ENCODE measurements around the gene TSC22D1.

Gene TSC22D1

GRCh38 chr13:44400736-44401135 lies 175.4 kb downstream of the TSC22D1 start:
- no peak for DNase-seq

DNA sequence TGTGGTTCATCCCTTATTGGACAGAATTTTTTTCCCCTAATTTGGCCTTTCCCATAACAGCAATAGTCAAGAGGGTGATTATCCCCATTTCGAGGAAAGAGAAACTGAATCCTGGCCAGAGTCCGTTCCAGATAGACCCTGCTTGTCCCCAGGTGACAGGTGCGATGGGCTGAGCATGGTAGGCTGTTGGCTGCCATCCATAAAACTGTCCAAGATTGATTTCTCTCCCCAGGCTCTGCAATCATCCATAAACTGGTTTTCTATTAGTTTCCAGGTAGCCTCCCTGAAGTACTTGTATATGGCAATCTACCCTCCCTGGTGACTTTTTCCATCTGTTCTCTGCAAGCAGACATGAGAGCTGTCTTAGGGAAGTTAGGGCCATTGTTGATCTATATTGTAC lies 177.1 kb downstream of the TSC22D1 start:
- no peak for DNase-seq

GRCh38 chr13:44398606-44399005 lies 177.5 kb downstream of the TSC22D1 start:
- no peak for DNase-seq

DNA sequence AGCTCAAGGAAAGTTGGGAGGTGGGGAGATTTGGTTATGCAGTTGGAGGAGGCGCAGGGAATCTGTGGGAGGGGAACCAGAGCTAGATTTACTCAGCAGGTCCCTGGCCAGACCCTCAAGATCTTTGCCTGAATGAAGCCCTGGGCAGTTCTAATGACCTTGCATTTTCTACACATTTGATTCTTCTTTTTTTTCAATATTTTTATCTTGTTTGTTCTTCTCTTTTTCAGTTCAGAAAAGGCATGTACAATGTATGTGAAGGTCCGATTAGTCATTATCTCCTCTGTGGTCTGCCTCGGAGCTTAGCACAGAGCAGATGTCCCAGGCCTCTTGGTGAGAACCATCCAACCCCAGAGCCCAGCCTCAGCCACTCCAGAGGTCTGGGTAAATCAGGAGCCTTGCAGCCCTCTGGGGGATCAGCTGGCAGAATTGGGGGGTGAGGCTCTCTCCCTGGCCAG lies 178.3 kb downstream of the TSC22D1 start:
- no peak for DNase-seq

DNA sequence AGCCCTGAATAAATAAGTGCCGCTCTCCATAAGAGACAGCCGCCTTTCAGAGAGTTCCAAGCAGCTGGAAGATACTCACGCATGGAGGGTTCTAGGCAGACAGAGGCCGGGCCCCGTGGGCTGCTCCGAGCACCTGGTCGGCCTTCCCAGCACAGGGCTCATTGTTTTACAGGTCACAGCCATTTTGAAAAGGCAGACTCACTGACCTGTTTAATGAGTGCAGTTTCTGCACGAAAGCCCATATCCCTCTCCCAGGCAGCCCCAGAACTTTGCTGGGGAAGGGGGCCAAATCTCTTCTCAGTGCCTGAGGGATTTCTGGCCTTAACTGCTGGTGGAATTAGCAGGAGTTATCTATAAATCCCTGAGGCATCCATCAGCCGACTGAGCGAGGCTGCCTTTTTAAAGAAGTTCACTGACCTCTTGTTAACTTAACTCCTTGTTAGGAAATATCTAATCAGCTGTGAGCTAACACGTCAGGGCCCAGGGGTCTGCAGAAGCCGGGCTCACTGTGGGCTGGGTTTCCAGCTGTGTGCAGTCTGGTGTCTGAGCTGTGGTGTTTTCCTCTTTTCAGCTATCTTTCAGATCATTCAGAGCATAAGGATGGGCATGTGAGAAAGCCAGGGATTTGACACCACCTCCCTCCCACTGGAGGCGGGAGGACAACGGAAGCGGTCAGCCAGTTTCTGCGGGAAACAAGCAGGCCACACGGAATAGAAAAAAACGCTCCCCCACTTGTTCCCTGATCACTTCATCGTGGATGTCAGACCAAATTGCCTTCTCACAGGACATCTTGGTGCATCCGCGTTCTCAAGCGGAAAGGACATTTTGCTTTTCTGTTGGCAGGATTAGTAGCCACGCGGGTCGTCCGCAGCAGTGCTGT lies 179.2 kb downstream of the TSC22D1 start:
- no peak for DNase-seq

- DNase-seq = no peak
These were observed 180.0 kb downstream of the TSC22D1 start for GRCh38 chr13:44395976-44396694.

DNA sequence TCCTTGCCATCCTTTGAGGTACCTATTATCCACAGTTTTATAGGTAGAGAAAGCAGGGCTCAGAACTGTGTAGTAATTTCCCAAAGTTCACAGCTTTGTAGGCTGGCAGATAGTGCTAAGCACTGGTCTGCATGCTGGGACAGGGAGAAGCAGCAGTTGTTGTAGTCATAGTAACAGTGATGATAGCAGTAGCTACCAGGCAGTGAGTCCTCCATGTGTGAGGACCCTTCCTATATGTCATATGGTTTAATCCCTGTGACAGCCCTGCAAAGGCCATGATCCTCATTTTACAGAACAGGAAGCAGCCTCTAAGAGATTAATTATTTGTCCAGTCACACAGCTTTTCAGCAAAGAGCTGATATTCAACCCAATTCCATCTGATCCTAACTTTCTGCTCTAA lies 181.5 kb downstream of the TSC22D1 start:
- DNase-seq = no peak

DNA sequence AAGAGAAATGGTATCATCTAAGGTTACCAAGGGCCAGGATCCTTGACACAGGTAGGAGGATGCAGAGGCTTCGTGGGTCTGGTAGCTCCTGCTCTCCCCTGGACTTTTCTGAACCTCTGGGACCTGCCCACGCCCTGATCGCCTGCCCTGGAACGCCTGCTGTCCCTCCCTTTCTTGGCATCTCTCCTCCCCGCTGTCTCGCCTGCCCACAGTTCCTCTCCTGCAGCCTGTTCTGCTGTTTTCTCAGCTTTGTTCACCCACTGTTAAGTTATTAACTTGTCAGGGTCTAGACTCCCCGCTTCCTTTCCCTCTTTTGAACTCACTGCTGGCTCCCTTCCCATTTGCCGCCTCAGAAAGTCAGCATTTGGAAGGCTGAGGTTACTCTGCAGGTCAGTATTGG lies 182.7 kb downstream of the TSC22D1 start:
- DNase-seq = no peak

- DNase-seq = no peak
These were observed 186.3 kb downstream of the TSC22D1 start for GRCh38 chr13:44389876-44390275.

DNA sequence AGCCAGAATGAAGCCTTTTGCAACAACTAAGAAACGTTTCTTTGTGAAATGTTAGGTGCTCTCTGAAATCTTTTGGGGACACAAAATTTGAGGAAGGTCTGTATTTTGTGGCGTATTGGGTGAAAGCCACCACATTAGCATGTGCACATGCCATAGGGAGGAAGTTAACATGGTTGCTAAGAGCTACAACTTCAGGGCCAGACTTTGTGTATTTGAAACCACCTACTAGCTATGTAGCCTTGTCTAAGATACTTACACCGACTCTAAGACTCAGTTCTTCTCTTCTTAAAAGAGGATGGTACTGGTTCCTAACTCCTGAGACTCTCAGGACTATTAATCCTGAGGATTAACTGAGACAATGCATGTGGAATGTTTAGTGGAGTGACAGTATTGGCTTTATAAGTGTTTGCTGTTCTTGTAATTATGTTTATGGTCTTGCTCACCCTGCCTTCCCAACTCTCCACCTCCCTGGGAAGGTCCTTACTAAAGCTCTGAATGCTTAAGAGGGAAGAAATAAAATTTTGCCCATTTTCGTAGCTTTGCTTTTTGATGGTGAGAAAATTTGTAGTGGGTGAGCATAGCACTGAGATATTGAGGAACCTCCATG lies 187.0 kb downstream of the TSC22D1 start:
- DNase-seq = no peak

DNA sequence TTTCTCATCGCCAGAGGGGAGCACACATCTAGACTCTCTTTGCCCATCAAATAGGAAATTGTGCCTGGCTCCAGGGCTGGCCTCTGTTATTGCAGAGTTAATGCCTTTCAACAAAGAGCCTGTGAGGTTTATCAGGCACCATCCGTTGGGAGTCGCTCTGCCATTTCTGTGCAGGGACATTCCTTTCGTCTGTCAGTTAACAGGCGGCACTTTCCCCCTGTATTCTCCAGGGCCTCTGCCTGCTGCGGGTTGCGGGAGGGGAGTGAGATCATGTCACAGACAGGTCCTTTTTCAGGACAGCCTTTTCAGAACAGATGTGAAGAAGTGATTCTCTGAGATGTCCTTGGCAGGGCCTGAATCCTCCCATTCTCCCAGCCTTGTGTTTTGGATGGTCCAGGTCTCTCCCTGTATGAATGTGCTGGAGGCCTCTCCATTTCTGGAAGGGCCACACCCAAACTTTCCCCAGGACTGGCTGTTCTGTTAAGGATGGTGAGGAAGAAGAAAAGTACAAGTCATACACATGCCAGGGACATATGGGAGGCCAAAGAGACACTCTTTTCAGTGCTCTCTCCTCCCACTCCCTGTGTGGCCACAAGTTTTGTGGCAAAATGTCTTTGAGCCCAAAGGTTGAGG lies 187.6 kb downstream of the TSC22D1 start:
- DNase-seq = no peak

DNA sequence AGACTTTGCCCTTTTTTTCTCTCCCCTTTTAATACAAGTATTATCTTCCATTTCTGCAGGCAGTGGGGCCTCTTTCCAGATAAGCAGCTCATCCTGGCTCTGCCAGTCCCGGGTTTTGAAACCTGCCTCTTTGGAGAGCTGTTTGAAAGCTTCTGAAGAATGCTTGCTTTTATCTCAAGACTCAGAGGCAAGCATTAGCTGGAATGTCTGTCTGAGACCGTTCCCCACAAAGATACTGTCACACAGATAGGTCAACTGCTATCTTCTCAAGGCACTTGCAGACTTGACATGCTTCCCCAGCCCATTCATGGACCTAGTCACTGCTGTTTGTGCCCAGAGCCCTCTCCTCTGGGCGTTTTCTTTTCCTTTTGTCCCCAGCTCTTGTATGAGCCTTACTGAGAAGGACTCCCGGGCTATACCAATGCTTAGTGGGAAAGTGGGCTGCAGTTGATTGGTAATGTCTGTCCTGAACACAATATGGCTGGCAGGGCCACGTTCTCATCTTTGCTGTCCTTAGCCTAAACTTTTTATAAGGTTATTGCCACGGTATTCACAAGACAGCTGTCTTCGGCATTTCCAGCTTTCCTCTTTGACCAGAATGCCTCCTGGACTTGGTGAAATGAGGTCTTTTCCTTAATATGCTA lies 189.1 kb downstream of the TSC22D1 start:
- no peak for DNase-seq

DNA sequence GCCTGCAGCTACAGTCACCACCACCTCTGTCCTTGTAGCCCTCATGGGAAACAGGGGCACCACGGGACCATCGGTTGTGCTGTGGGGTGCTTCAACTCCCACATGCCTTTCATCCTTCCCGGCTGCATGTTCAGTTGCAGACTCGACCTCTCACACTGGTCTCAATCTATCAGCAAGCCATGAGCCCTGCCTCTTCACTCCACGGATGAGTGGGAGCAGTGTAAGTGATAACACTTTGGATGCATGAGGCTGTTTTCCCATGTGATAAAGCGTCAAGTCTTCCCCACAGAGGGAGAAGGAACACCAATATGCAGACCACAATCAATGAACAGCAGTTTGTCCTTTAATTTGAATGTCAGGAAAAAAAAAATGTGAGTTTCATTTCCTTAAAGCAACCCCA lies 190.3 kb downstream of the TSC22D1 start:
- DNase-seq = no peak

DNA sequence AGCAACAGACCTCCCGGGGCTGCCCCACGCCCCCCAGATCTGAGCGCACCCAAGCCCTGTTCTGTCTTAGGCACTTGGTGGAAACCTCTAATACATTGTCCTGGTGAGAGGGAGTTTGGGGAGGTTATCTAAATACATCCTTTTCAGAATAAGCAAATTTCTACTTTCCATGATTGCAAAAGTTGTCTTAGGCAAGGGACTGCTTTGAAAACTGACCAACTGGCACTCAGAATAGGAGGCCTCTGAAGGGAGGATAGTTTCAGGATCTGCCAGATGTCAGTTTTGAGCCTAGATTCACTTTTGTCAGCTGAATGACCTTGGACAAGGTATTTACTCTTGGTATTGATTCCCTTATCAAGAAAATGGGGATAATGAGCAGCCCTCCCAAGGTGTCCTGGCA lies 190.7 kb downstream of the TSC22D1 start:
- no peak for DNase-seq

GRCh38 chr13:44384778-44385177 lies 191.4 kb downstream of the TSC22D1 start:
- no peak for DNase-seq

DNA sequence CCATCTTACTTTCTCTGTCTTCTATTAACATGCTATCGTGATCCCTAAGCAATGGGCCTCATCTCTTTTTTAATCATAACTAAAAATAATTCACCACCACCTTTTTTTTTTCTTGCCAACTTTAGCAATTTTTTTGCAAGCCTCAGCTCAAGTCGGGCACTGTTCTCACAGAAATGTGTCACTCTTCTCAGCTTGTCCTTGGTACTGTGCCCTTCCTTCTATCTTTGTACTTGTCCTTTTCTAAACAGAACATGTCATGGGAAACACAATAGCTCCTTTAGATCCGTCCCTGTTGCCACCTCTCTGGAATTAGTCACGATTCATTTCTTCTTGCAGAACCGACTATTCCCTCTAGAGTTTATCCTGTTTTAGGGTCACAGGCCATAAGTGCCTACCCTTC lies 192.2 kb downstream of the TSC22D1 start:
- no peak for DNase-seq

DNA sequence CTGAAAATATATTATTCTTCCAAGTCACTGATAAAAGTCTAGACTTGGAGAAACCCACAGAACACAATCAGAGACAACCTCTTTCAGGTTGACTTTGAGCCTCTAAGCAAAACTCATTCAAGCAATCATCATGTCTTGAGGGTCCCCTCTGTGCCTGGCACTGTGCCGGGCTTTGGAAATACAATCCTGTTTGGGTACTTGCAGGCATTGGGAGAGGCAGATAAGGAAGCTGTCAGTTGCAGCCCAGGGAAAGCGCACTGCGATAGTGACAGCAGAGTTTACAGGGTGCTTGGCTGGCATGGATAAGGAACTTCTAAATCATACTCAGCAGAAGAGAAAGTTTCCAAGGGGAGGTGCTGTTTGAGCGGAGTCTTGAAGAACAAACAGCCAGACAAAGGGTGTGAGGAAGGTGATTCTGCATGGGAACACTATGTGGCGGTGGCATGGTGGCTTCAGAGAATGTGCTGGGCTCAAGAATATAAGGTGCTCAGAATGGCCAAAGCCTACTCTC lies 193.4 kb downstream of the TSC22D1 start:
- DNase-seq = no peak

All from activated naive CD4-positive, alpha-beta T cell (primary cell).